GM19193 (cell line): ENCODE data around the gene SEMA5A.

Source experiments
- POLR2A ChIP-seq: IDR thresholded peaks from 4 replicates; pipeline ENCODE4 v1.6.1; 2011; ENCODE audit not compliant: insufficient read depth, insufficient read length; ENCODE audit errors: extremely low read depth

Gene SEMA5A

GRCh38 chr5:9396285-9396770 is 149.5 kb downstream of the SEMA5A start:
- TF ChIP-seq POLR2A = no peak

DNA sequence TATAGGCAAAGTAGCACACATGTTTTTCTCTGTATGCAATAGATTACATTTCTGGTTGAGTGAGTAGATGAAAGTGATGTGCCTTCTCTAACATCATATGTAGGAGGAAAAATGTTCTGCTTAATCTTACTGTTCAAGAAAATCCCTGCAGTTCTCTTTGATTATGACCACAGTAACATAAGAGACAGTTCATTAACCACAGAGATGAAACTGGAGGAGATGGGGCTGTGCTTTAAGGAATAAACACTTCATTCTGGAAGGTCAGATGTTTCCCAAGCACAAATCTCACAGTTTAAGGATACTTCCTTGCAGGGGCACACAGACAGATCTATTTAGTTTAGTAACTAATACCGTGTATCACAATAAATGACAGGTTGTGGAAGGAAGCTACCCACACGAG is 150.2 kb downstream of the SEMA5A start:
- no peak for TF ChIP-seq POLR2A

GRCh38 chr5:9394221-9394620 is 151.7 kb downstream of the SEMA5A start:
- no peak for TF ChIP-seq POLR2A

DNA sequence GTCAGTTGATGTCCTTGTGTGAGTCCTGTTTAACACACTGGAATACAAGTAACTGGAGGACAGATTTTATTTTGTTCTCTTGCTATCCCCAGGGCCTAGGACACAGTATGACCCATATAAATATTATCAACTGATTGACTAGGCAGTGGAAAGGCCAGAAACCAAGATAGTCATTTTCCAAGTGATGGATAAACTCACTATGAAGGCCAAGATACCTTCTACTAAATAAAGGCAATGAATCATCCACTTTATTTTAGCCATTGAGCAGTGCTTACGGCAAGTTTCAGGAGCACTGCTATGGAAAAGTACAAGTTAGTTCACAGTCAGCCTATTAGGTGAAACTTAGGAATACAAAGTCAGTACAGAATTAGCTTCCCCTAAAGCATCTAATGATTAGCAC is 153.2 kb downstream of the SEMA5A start:
- no peak for TF ChIP-seq POLR2A

DNA sequence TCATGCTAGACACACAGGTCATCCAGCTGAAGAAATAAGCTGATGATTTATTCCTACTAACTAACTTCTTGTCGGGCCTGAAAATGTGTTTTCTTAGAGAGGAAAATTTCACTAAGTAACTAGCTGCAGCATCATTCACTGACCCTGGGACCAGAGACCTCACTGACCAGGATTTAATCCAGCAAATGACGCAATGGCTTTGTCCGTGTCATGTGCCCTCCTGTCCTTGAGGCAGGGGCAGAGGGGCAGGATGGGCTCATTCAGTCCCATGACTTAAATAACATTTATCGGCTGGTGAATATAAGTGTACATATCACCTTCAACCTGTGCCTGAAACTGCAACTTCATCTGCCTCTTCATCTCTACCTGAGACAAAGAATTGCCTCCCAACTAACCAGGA is 154.8 kb downstream of the SEMA5A start:
- no peak for TF ChIP-seq POLR2A

DNA sequence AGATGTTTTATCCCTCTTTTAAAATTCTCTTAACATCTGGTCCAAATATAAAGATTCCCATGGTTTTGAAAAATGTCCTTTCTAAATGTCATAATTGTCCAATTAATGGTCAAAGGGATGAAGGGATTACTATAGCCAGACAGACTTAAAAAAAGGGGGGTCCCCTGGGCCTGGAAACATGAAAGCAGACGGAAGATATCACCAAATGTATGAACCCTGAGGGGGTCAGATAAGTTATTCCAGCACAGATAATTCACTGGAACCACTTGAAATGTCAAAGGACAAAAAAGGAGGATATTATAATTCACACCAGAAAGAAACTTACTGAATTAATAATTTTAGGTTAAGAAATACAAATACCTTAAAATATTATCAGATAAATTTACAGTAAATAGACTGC is 155.8 kb downstream of the SEMA5A start:
- no peak for TF ChIP-seq POLR2A

GRCh38 chr5:9388941-9389674 is 156.8 kb downstream of the SEMA5A start:
- TF ChIP-seq POLR2A = no peak

DNA sequence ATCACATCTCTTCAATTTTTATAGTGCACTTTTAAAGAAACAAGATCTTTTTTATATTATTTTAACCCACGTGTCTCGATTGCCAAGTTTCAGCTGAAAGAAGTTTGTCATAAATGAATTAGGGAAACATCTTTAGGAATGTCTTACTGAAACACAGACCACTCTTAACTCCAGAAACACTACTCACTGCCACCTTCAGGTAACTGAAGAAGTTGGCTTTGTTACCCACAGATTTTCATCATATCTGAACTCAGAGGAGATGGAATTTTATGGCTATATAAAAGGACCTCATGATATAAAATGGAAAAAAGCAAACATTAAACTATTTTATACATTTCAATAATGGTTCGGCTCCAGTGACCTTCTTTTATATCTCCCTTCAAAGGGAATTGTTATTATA is 158.0 kb downstream of the SEMA5A start:
- no peak for TF ChIP-seq POLR2A

- TF ChIP-seq POLR2A = no peak
These were observed 158.9 kb downstream of the SEMA5A start for GRCh38 chr5:9386945-9387344.

- no peak for TF ChIP-seq POLR2A
These were observed 163.4 kb downstream of the SEMA5A start for GRCh38 chr5:9382522-9382921.

DNA sequence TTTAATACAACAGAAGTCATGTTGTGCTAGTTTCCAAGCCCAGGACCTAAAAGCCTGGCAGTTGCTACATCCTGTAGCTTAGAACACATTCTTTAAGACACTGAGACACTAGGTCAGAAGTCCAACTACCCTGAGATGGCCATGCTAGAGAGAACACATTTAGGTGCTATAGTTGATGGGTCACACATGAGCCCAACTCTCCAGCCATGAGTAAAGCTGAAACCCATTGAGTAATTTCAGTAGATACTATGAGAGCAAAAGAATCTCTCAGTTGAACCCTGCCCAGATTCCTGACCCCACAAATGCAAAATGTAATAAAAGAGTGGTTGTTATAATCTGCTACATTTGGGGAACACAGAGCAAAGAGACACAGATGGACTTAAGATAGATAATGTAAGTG is 164.4 kb downstream of the SEMA5A start:
- TF ChIP-seq POLR2A = no peak

DNA sequence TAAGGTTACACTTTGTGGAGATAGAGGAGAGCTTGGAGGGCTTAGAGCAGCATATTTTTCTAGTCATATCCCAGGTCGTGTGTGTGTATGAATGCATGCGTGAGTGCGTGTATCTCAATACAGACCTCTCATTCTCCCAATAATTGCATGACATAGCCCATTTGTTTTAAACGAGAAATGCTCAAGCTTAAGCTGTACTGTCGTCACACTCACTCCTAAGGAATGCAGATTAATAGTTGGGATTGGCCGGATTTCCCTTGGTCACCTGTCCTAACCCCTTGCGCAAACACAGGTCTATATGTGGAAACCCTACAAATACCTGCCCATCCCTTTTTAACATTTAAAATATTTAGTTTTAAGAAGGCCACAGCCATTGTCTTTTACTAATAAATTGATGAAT is 165.8 kb downstream of the SEMA5A start:
- no peak for TF ChIP-seq POLR2A

- no peak for TF ChIP-seq POLR2A
These were observed 169.3 kb downstream of the SEMA5A start for GRCh38 chr5:9376363-9377117.

GRCh38 chr5:9375756-9376155 is 170.1 kb downstream of the SEMA5A start:
- TF ChIP-seq POLR2A = no peak

- no peak for TF ChIP-seq POLR2A
These were observed 171.8 kb downstream of the SEMA5A start for GRCh38 chr5:9374025-9374424.

GRCh38 chr5:9373571-9373970 is 172.3 kb downstream of the SEMA5A start:
- no peak for TF ChIP-seq POLR2A
